Right lobe of liver (tissue), 6 donors: ENCODE measurements around the gene SLC14A1. TPM values are rescaled to one million over a fixed set of nuclear protein-coding genes. Genes with fewer than 3 reads are reported as not detected.

ENCODE experiments used
- ATAC-seq, 4 donors: fragments of 200-7000 bp; cut with Tn5 transposase; one replicate each; pipeline ENCODE4 v1.9.1; 2020; ENCODE audit warnings: mild to moderate bottlenecking in 4 of 4, moderate library complexity in 4 of 4
- DNase-seq, 3 donors: peaks; one replicate each; pipeline ENCODE4 v3.0.0-alpha.2; 2020
- H3K27ac ChIP-seq, 3 donors: fragments of 200-600 bp; one replicate each; pipeline ENCODE4 v1.8.0; 2022
- H3K27me3 ChIP-seq, 2 donors: fragments of 200-600 bp; one replicate each; pipeline ENCODE4 v1.8.0; 2022
- H3K36me3 ChIP-seq, 4 donors: fragments of 200-600 bp; sonication (generic) in 1 of 4; one replicate each; pipeline versions ENCODE4 v1.5.1 to v1.8.0; 2017 to 2022; ENCODE audit warnings: control low read depth in 1 of 4
- H3K4me1 ChIP-seq, 4 donors: fragments of 200-600 bp; sonication (generic) in 1 of 4; one replicate each; pipeline versions ENCODE4 v1.5.1 to v1.8.0; 2017 to 2022; ENCODE audit warnings: control low read depth in 1 of 4
- H3K4me3 ChIP-seq, 3 donors: fragments of 200-600 bp; one replicate each; pipeline ENCODE4 v1.8.0; 2022
- H3K9me3 ChIP-seq, 4 donors: fragments of 200-600 bp; sonication (generic) in 1 of 4; one replicate each; pipeline versions ENCODE4 v1.5.1 to v1.8.0; 2017 to 2022; ENCODE audit warnings: control low read depth in 1 of 4
- CTCF ChIP-seq, 4 donors: fragments of 200-600 bp in 3 of 4; fragments of 450-650 bp in 1 of 4; IDR thresholded peaks; one replicate each; pipeline versions ENCODE4 v1.5.1 to v1.8.0; 2016 to 2022; ENCODE audit warnings: antibody characterized with exemption in 4 of 4, mild to moderate bottlenecking in 2 of 4
- POLR2A ChIP-seq: fragments of 450-650 bp; IDR thresholded peaks from one replicate; pipeline ENCODE4 v1.6.1; 2017; ENCODE audit warnings: antibody characterized with exemption, mild to moderate bottlenecking
- WGBS: methylation state at CpG from one replicate; pipeline ENCODE4 v1.1.6; 2018; ENCODE audit warnings: low coverage, low lambda C conversion rate; ENCODE audit not compliant: insufficient coverage; ENCODE audit errors: missing lambda C conversion rate; 5-methylcytosine and 5-hydroxymethylcytosine counted together
- intact Hi-C, 2 donors: fragments of 100-400 bp; cut with DNase I; formaldehyde crosslinking; loops; one replicate each; pipeline versions ENCODE4 v1.11.2 to v1.14.1; 2022
- total RNA-seq, 6 experiments: library from RNA; depleted of rRNA in 2 of 6; stranded (reverse); fragments of >200 nt in 2 of 6; fragmentation: NEBNext Ultra II Directional in 3 of 6; extraction: Animal tissue kit (Norgen Biotek cat#: 25700) in 3 of 6; gene quantifications; one replicate each; pipeline versions ENCODE4 v1.1.0 to v1.2.4, GENCODE V29; 2016 to 2023
- donor health status: DM: no; HTN: yes; CAD: no.
- donor health status: DM: no; HTN: no; CAD: no.
- donor health status: DM: no; HTN: no; CAD: no.
- donor health status: DM: no; HTN: yes; CAD: no.
- donor health status: DM: no; HTN: yes; CAD: no.

SLC14A1 gene
- total RNA-seq, 6 experiments from 2014 or later, result 0.26 to 1.9 (median 1.0) TPM

DNA sequence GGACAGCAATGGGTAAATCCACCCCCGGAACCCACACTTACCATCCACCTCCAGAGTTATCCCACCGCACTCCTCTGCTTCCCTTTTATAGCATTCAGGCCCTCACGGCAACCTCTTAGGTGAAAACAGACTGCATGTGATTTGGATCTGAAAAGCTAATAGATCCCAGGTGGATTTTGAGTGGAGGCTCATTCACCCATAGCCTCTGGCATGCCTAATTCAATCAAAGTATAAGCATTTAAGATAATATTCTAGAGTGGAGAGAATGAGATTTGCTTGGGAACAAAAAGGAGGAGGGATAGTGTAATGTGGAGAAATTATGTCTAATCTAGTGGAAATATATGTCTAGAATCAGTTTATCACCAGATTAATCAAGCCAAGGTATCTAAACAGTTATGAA, 17.1 kb downstream of the SLC14A1 start:
- DNase-seq (no peak), ATAC-seq (no peak)
- H3K4me3 ChIP-seq, result no peak overlapping the region
- no peaks in the 10 kb centered on the region for H3K9me3 ChIP-seq
- H3K36me3 ChIP-seq, result no peaks in the 10 kb centered on the region
- no peak overlapping the region for H3K27ac ChIP-seq
- 90% methylated on average over 3 of the region's 3 CpGs for WGBS
- TF ChIP-seq CTCF (IDR thresholded peaks at IDR 0.05) (no peak), POLR2A (no peak)
- no peaks in the 10 kb centered on the region for H3K27me3 ChIP-seq
- H3K4me1 ChIP-seq, result no peaks in the 10 kb centered on the region
- intact Hi-C loops, result no loop called here

DNA sequence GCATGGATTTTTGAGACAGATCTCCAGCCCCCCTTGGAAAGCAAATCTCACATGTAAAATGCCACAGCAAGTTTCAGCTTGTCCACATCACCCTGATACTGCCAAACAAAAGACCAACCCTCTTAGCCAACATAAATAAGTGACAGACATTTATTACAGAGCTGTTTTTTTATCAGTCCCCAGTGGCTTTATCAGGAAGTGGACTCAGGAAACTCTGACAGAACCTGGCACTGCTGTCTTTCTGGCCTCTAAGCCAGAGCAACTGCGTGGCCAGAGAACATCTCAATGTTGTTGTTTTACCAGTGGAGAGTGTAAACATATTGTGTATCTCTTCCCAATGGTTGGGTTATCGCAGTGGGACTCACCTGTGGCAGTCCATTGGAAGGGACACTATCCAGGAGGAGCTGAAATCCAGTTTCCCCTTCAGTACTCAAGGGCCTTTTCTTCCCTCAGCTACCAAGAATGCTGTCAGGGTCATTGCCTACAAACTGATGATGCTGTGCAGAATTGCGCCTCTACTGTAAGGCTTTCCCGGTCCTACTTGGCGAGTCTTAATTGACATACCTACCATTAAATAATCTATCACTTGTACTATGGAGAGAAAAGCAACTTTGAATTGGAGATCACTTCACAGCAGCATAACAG, 22.0 kb downstream of the SLC14A1 start:
- ATAC-seq (peak; percentile 37 to 90 (median 46)), DNase-seq (no peak)
- WGBS, result 50% methylated on average over 5 of the region's 5 CpGs
- no peaks in the 10 kb centered on the region for H3K9me3 ChIP-seq
- intact Hi-C loops, result no loop called here
- no peaks in the 10 kb centered on the region for H3K36me3 ChIP-seq
- no peaks in the 10 kb centered on the region for H3K4me1 ChIP-seq
- H3K27me3 ChIP-seq, result no peaks in the 10 kb centered on the region
- H3K27ac ChIP-seq, result no peak overlapping the region
- TF ChIP-seq POLR2A, result no peak
- no peak for TF ChIP-seq CTCF (IDR thresholded peaks at IDR 0.05)
- H3K4me3 ChIP-seq, result no peak overlapping the region

DNA sequence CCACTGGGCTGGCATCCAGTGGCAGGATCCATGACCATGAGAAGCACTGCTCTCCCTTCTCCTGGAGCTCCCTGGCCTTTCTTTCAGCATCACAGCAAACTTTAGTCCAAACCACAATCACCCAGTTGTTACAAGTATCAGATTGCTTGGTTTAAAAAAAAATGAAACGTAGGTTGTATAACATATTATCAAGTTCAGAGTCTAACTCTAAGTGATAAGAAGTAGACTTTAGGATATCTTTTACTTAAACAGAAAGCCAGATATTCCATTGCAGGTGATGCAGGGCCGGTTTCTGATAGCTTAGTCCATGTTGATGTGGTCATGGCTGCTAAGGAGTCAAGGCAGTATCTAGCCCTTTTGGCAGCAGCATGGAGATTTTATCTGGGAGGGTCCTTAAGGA, 24.5 kb downstream of the SLC14A1 start:
- no peaks in the 10 kb centered on the region for H3K27me3 ChIP-seq
- H3K4me3 ChIP-seq, result no peak overlapping the region
- no peak overlapping the region for H3K27ac ChIP-seq
- TF ChIP-seq POLR2A (no peak), CTCF (IDR thresholded peaks at IDR 0.05) (no peak)
- DNase-seq (no peak), ATAC-seq (no peak)
- intact Hi-C loops, result no loop called here
- H3K4me1 ChIP-seq, result no peaks in the 10 kb centered on the region
- 50% methylated on average over 2 of the region's 2 CpGs for WGBS
- no peaks in the 10 kb centered on the region for H3K9me3 ChIP-seq
- no peaks in the 10 kb centered on the region for H3K36me3 ChIP-seq

GRCh38 chr18:45749918-45750689, 26.1 kb downstream of the SLC14A1 start:
- intact Hi-C loops, result no loop called here
- DNase-seq (no peak), ATAC-seq (no peak)
- no peak overlapping the region for H3K4me3 ChIP-seq
- WGBS, result 63% methylated on average over 5 of the region's 6 CpGs
- H3K27ac ChIP-seq, result no peak overlapping the region
- no peaks in the 10 kb centered on the region for H3K36me3 ChIP-seq
- TF ChIP-seq POLR2A (no peak), CTCF (IDR thresholded peaks at IDR 0.05) (no peak)
- H3K27me3 ChIP-seq, result no peaks in the 10 kb centered on the region
- H3K4me1 ChIP-seq, result no peaks in the 10 kb centered on the region
- H3K9me3 ChIP-seq, result no peaks in the 10 kb centered on the region
